ENCODE results near the gene SLC2A5.
A peak's percentile ranks its signal among the peaks of the same experiment; 100 is the strongest.

The SLC2A5 gene

DNA sequence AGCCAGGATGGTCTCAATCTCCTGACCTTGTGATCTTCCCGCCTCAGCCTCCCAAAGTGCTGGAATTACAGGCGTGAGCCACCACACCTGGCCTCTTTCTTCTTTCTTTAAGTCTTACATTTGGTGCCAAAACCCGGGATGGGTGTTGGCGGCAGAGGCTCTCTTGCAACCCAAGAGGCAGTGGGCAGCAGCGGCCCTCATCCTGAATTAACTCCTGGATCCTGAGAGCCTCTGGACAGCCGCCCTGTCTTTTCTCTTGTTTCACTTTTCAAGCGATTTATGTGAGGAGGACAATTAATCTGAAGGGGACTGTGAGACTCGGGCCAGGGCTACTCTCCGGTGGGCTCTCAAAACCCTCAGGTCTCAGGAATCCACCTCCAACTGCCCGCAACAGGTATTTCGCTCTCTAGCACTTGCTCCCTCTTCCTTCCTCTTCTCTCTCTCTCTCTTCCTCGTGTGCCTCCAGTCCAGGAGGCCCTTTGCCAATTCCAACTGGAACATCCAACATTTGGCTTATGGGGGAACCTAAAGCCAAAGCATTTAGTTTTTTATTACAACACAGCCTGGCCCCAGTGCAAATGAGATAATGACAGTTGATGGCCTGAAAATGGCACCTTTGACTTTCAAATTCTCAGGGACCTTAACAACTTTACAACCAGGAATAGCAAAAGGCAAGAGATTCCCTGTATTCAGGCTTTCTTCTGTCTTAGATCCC lies 18.1 kb upstream of the SLC2A5 start:
- DNase-seq = no peak

DNA sequence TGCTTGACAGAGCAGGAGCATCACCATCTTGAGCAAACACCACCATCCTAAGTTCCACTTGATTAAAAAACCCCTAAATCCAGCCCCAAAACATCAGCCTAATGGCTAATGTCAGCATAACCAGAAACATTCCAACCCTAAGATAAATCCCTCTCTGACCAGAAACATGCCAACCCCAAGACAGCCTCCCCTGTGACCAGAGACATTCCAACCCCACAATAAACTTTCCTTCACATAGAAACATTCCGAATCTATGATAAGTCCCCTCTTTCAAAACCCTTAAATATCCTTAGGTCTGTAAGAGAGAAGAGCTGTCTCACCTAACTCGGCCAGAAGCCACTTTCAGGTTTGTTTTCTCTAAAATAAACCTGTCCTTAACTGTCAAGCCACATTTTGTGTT lies 17.4 kb upstream of the SLC2A5 start:
- no peak for DNase-seq

DNA sequence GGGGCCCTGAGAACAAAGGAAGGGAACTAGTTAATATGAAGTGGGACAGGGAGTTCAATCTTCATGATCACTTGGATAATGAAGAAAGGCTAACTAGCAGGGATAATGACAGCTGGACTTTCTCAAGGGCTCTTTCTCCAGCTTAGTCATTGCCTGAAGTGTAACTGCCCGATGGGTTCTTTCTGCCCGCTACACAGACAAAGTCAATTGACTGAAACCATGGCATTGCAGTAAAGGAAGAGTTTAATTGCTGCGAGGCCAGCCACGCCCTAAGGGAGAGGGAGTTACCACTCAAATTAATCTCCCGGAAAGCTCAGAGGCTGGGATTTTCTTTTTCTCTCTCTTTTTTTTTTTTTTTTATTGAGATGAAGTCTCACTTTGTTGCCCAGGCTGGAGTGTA lies 16.6 kb upstream of the SLC2A5 start:
- no peak for DNase-seq

DNA sequence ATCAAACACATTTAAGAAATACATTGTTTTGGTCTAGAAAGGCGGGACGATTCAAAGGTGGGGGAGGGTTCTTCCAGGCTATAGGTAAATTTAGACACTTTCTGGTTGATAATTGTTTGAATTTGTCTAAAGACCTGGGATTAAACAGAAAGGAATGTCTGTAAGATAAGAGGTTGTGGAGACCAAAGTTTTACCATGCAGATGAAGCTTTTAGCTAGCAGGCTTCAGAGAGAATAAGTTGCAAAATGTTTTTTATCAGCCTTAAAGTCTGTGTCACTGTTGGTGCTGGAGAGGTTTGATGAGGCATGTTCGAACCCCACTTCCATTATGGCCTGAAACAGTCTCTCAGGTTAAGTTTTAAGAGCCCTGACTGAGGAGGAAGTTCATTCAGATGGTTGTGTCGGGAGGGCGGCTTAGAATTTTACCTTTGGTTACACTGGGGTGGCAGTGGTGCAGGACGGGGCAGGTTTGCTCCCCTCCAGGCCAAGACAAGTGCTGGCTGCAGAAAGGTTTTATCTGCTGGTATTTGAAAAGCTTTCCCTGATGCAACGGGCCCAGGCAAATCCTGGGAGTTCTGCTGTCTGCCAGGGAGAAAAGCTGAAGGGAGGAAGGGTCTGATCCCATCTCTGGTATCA lies 16.0 kb upstream of the SLC2A5 start:
- DNase-seq = peak; percentile 75

DNA sequence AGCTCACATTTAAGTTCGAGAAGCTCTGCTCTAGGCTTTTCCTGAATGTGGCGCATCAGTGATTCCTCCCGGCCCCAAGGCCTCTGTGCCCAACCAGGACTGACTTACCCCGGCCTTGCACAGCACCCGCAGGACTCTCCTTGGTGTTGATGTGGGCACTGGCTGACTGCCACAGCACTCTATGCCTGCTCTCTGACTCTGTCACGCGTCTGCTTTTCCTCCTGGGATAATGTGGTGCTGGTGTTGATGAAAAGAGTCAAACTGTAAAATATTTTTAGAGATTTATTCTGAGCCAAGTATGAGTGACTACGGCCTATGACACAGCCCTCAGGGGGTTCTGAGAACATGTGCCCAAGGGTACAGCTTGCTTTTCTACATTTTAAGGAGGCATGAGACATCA lies 15.5 kb upstream of the SLC2A5 start:
- DNase-seq = peak; percentile 55

GRCh38 chr1:9081473-9081872 lies 12.0 kb upstream of the SLC2A5 start:
- no peak for DNase-seq

- DNase-seq = no peak
Observed at GRCh38 chr1:9080705-9081291, 11.4 kb upstream of the SLC2A5 start.

- DNase-seq = no peak
Observed at GRCh38 chr1:9079988-9080704, 10.7 kb upstream of the SLC2A5 start.

DNA sequence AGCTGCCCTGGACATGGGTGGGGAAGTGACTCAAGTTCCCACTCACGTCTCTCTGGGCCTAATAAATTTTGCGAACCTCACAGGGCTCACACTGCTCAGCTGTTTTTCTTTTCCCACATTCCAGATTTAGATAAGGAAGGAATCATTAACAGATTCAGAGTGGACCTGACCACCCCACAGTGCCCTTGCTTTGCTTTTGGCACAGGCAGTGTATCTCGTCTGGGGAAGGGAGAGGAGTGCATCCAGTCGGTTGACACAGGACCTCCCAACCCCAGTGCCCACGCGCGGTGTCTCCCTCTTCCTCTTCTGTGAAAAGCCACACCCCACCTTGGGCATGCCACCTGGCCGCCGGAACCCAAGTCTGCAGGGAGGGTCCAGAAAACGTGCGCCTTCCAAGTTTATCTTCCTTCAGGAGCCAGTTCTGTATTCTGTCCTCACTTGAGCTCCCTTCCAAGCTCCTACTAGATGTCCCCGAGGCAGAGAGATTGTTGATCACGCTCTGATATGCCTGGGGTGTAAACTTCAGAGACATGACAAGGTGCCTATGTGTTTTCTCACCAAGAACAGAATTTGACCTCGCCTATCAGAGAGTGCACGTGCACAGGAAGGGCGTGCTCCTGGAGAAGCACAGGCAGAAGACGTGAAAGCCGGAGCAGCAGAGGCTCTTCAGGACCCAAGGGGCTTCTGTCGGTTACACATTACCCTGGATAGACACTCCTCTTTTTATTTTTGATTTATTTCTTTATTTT lies 9.5 kb upstream of the SLC2A5 start:
- no peak for DNase-seq

GRCh38 chr1:9078015-9078751 lies 8.7 kb upstream of the SLC2A5 start:
- DNase-seq = no peak

GRCh38 chr1:9075022-9075421 lies 5.6 kb upstream of the SLC2A5 start:
- no peak for DNase-seq

DNA sequence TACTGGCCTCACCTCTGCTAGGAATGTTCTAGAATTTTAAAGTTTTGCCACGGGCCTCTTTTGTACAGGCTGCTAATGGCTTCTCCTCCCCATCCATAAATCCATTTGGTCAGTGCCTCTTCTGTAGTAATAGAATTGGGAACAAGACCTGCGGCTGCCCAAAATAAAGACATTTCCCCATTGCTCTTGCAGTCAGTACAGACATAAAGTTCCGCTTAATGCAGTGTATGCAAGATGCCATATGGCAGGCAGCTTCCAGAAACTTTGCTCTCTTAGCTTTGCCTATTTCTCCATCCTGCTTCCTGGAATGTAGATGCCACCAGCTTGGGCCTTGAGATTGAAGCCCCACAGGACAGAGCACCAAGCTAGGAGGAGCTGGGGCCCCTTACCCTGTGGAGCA lies 3.7 kb upstream of the SLC2A5 start:
- no peak for DNase-seq

DNA sequence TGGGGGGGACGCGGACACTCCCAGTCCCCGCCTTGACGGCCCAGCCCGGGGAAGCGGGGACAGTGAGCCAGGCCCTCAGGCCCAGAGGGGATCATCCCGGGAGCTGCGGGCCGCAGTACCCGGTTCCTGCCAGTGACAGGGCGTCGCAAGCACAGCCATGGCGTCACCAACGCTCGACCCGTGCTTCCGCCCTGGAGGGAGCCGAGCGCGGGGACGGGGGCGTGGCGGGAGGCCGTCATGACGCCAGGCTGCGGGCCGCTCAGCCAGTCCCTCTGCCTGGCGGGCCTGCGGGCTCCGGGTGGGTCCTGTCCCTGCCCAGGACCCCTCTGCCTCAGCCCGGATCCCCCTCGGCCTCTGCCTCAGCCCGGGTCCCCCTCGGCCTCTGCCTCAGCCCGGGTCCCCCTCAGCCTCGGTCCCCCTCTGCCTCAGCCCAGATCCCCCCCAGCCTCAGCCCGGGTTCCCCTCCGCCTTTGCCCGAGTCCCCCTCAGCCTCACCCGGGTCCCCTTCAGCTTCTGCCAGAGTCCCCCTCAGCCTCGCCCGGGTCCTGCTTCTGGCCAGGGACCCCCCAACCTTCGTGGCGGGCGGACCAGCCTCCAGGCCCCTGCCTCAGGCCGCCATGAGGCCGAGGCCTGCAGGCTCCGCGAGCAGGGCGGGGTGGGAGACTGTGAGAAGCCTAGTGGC lies 2.3 kb upstream of the SLC2A5 start:
- DNase-seq = no peak

DNA sequence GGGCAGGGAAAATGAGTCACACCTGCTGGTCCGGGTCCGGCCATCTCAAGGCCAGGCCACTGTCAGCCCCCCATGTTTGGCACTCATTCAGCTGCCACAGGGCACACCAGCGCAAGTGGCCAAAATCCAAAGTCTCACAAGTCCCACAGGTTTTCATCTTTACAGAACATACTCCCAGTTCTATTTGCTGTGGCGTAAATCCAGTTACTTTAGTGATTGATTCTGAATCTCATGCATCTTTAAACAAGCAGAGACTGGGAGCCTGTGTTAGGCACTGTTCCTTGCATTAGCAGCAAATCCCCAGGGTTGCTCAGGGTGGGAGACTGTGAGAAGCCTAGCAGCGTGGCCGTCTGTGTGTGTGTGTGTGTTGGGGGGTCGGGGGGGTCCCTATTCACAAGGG lies 1.1 kb upstream of the SLC2A5 start:
- DNase-seq = no peak

DNA sequence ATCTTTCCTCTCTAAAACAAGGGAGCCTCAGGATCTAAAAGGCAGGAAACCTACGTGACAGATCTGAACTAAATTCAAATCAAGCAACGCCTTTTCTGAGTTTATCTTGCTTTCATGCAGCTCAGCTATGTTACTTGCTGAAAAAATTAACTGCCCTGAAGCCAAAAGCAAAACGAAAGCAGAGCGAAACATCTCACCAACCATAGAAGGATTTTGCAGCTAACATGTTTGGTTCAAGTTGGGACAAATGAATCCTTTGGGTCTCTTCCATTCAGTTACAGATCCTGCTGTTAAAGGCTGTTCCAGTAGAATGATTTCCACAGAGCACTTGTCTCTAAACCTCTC lies 482 bp downstream of the SLC2A5 start:
- no peak for DNase-seq

GRCh38 chr1:9066945-9067807 lies 2.3 kb downstream of the SLC2A5 start:
- DNase-seq = peak; percentile 83

GRCh38 chr1:9065213-9065751 lies 4.2 kb downstream of the SLC2A5 start:
- DNase-seq = no peak

DNA sequence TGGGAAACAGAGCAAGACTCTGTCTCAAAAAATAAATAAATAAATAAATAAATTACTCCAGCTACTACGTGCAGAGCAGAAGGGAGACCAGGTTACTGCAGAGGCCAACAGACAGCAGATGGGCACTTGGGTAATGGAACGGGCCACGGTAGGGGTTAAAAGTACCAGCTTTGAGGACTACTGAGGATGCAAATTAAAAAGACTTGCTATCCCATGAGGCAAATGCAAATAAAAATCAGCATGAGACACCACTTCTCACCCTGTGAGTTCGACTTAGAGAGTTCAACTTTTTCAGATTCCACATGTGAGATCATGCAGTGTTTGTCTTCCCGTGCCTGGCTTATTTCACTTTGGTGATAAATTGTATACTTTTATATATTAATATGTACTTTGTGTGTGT lies 6.6 kb downstream of the SLC2A5 start:
- no peak for DNase-seq

GRCh38 chr1:9062021-9062471 lies 7.4 kb downstream of the SLC2A5 start:
- DNase-seq = no peak

DNA sequence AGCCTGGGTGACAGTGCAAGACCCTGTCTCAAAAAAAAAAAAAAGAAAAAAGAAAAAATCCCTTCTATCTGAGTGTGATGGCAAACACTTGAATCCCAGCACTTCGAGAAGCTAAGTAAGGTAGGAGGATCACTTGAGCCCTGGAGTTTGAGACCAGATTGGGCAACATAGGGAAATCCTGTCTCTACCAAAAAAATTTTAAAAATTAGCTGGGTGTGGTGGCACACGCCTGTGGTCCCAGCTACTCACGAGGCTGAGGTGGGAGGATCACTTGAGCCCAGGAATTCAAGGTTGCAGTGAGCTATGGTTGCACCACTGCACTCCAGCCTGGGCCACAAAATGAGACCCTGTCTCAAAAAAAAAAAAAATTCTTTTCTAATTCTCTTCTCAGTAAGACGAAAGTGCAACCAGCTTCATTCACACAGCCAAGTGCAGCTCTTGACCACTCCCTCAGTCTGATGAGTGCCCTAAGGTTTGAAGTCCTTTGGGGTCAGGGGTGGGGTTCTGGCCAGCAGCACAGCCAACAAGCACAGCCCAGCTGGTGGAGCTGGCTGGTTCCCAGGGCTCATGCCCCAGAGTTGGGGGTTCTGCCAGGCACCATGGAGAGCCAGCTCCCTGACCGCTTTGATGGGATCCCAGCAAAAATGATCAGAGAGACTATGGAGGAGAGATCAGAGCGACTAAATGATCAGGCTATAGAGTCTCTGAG lies 8.0 kb downstream of the SLC2A5 start:
- peak; percentile 32 for DNase-seq

Data from NCI-H226 (cell line).